ENCODE data around the gene RNF186.

The RNF186 gene

GRCh38 chr1:19824541-19824940 is 9.5 kb upstream of the RNF186 start:
- H3K36me3 ChIP-seq (ENCODE audit: insufficient read depth, low read length) = no peaks in the 10 kb centered on the region
- H3K27me3 ChIP-seq (ENCODE audit: insufficient read depth, low read length, poor library complexity, severe bottlenecking) = no peaks in the 10 kb centered on the region
- H3K9me2 ChIP-seq (replicated peaks; ENCODE audit: low read depth, low read length) = no peaks in the 10 kb centered on the region
- H3K9ac ChIP-seq (ENCODE audit: low read depth, low read length, poor library complexity, severe bottlenecking) = no peak overlapping the region
- no peaks in the 10 kb centered on the region for H3K79me2 ChIP-seq (ENCODE audit: insufficient read depth, low read length)
- H3K4me2 ChIP-seq (ENCODE audit: low read depth, low read length, poor library complexity, severe bottlenecking) = no peak overlapping the region
- no peaks in the 10 kb centered on the region for H3K9me3 ChIP-seq (ENCODE audit: insufficient read depth, low read depth, low read length)
- TF ChIP-seq EZH2phosphoT487 (IDR thresholded peaks at IDR 0.05; ENCODE audit: borderline replicate concordance) = no peak
- TF ChIP-seq CTCF (conservative IDR thresholded peaks at IDR 0.05; ENCODE audit: low read length) = no peak
- no peaks in the 10 kb centered on the region for H3K4me1 ChIP-seq (ENCODE audit: insufficient read depth, low read length, poor library complexity, severe bottlenecking)
- H2AFZ ChIP-seq (ENCODE audit: low read length) = peak overlapping the region; percentile 60; the same call in 1 of the 2 replicates
- no peaks in the 10 kb centered on the region for H4K20me1 ChIP-seq (ENCODE audit: insufficient read depth, low read length, poor library complexity, severe bottlenecking)
- no peaks in the 10 kb centered on the region for H3F3A ChIP-seq (ENCODE audit: low read depth)
- H3K4me3 ChIP-seq (ENCODE audit: low read length, poor library complexity, severe bottlenecking) = no peak overlapping the region

GRCh38 chr1:19824036-19824435 is 9.0 kb upstream of the RNF186 start:
- no peaks in the 10 kb centered on the region for H4K20me1 ChIP-seq (ENCODE audit: insufficient read depth, low read length, poor library complexity, severe bottlenecking)
- TF ChIP-seq EZH2phosphoT487 (IDR thresholded peaks at IDR 0.05; ENCODE audit: borderline replicate concordance) (no peak), CTCF (conservative IDR thresholded peaks at IDR 0.05; ENCODE audit: low read length) (no peak)
- no peak overlapping the region for H3K4me3 ChIP-seq (ENCODE audit: low read length, poor library complexity, severe bottlenecking)
- no peaks in the 10 kb centered on the region for H3K9me3 ChIP-seq (ENCODE audit: insufficient read depth, low read depth, low read length)
- no peaks in the 10 kb centered on the region for H3K27me3 ChIP-seq (ENCODE audit: insufficient read depth, low read length, poor library complexity, severe bottlenecking)
- H3K4me1 ChIP-seq (ENCODE audit: insufficient read depth, low read length, poor library complexity, severe bottlenecking) = no peaks in the 10 kb centered on the region
- no peaks in the 10 kb centered on the region for H3K36me3 ChIP-seq (ENCODE audit: insufficient read depth, low read length)
- H3K9me2 ChIP-seq (replicated peaks; ENCODE audit: low read depth, low read length) = no peaks in the 10 kb centered on the region
- H3K9ac ChIP-seq (ENCODE audit: low read depth, low read length, poor library complexity, severe bottlenecking) = no peak overlapping the region
- H3F3A ChIP-seq (ENCODE audit: low read depth) = no peaks in the 10 kb centered on the region
- H3K4me2 ChIP-seq (ENCODE audit: low read depth, low read length, poor library complexity, severe bottlenecking) = no peak overlapping the region
- H2AFZ ChIP-seq (ENCODE audit: low read length) = no peak overlapping the region
- H3K79me2 ChIP-seq (ENCODE audit: insufficient read depth, low read length) = no peaks in the 10 kb centered on the region

- H3K9me3 ChIP-seq (ENCODE audit: insufficient read depth, low read depth, low read length) = no peaks in the 10 kb centered on the region
- no peaks in the 10 kb centered on the region for H3K27me3 ChIP-seq (ENCODE audit: insufficient read depth, low read length, poor library complexity, severe bottlenecking)
- H3K9ac ChIP-seq (ENCODE audit: low read depth, low read length, poor library complexity, severe bottlenecking) = no peak overlapping the region
- H2AFZ ChIP-seq (ENCODE audit: low read length) = no peak overlapping the region
- no peaks in the 10 kb centered on the region for H3K79me2 ChIP-seq (ENCODE audit: insufficient read depth, low read length)
- H3K4me2 ChIP-seq (ENCODE audit: low read depth, low read length, poor library complexity, severe bottlenecking) = no peak overlapping the region
- H3F3A ChIP-seq (ENCODE audit: low read depth) = no peaks in the 10 kb centered on the region
- H3K4me3 ChIP-seq (ENCODE audit: low read length, poor library complexity, severe bottlenecking) = no peak overlapping the region
- TF ChIP-seq CTCF (conservative IDR thresholded peaks at IDR 0.05; ENCODE audit: low read length) (no peak), EZH2phosphoT487 (IDR thresholded peaks at IDR 0.05; ENCODE audit: borderline replicate concordance) (no peak)
- H3K4me1 ChIP-seq (ENCODE audit: insufficient read depth, low read length, poor library complexity, severe bottlenecking) = no peaks in the 10 kb centered on the region
- no peaks in the 10 kb centered on the region for H3K36me3 ChIP-seq (ENCODE audit: insufficient read depth, low read length)
- H4K20me1 ChIP-seq (ENCODE audit: insufficient read depth, low read length, poor library complexity, severe bottlenecking) = no peaks in the 10 kb centered on the region
- no peaks in the 10 kb centered on the region for H3K9me2 ChIP-seq (replicated peaks; ENCODE audit: low read depth, low read length)
These were observed 4.6 kb upstream of the RNF186 start for GRCh38 chr1:19819701-19820100.
